Measurements from ENCODE around the gene CSF3.

The CSF3 gene

GRCh38 chr17:39994448-39994847 is 20.8 kb upstream of the CSF3 start:
- no peak overlapping the region for H3K27ac ChIP-seq
- peaks cover 92% of the 10 kb centered on the region for H3K36me3 ChIP-seq
- H3K9me3 ChIP-seq (ENCODE audit: severe bottlenecking), result no peaks in the 10 kb centered on the region
- DNase-seq, result no peak
- H3K27me3 ChIP-seq (ENCODE audit: insufficient read depth, low read depth, severe bottlenecking), result no peaks in the 10 kb centered on the region
- no peak for TF ChIP-seq CTCF (IDR thresholded peaks at IDR 0.05; ENCODE audit: low read depth, low read length)
- no peak overlapping the region for H3K4me3 ChIP-seq (ENCODE audit: low read depth, low read length)

- no peak overlapping the region for H3K27ac ChIP-seq
- H3K4me3 ChIP-seq (ENCODE audit: low read depth, low read length), result no peak overlapping the region
- H3K36me3 ChIP-seq, result peaks cover 82% of the 10 kb centered on the region
- DNase-seq, result no peak
- no peaks in the 10 kb centered on the region for H3K27me3 ChIP-seq (ENCODE audit: insufficient read depth, low read depth, severe bottlenecking)
- no peaks in the 10 kb centered on the region for H3K9me3 ChIP-seq (ENCODE audit: severe bottlenecking)
- TF ChIP-seq CTCF (IDR thresholded peaks at IDR 0.05; ENCODE audit: low read depth, low read length), result no peak
Observed at GRCh38 chr17:39995438-39995837, 19.8 kb upstream of the CSF3 start.

GRCh38 chr17:39996162-39996561 is 19.1 kb upstream of the CSF3 start:
- H3K27me3 ChIP-seq (ENCODE audit: insufficient read depth, low read depth, severe bottlenecking), result no peaks in the 10 kb centered on the region
- H3K9me3 ChIP-seq (ENCODE audit: severe bottlenecking), result no peaks in the 10 kb centered on the region
- no peak for DNase-seq
- peaks cover 75% of the 10 kb centered on the region for H3K36me3 ChIP-seq
- peak overlapping the region; percentile 2; the same call in 1 of the 2 replicates for H3K27ac ChIP-seq
- no peak overlapping the region for H3K4me3 ChIP-seq (ENCODE audit: low read depth, low read length)
- TF ChIP-seq CTCF (IDR thresholded peaks at IDR 0.05; ENCODE audit: low read depth, low read length), result no peak

- Histone ChIP-seq H3K27me3 (ENCODE audit: insufficient read depth, low read depth, severe bottlenecking) (no peaks in the 10 kb centered on the region), H3K27ac (peak overlapping the region; percentile 24; the same call in 1 of the 2 replicates), H3K9me3 (ENCODE audit: severe bottlenecking) (no peaks in the 10 kb centered on the region), H3K4me3 (ENCODE audit: low read depth, low read length) (no peak overlapping the region), H3K36me3 (peaks cover 69% of the 10 kb centered on the region)
- no peak for TF ChIP-seq CTCF (IDR thresholded peaks at IDR 0.05; ENCODE audit: low read depth, low read length)
- DNase-seq, result peak; percentile 60
Observed at GRCh38 chr17:39996800-39997199, 18.4 kb upstream of the CSF3 start.

- Histone ChIP-seq H3K4me3 (ENCODE audit: low read depth, low read length) (no peak overlapping the region), H3K36me3 (peaks cover 63% of the 10 kb centered on the region), H3K27ac (no peak overlapping the region), H3K27me3 (ENCODE audit: insufficient read depth, low read depth, severe bottlenecking) (no peaks in the 10 kb centered on the region), H3K9me3 (ENCODE audit: severe bottlenecking) (no peaks in the 10 kb centered on the region)
- no peak for TF ChIP-seq CTCF (IDR thresholded peaks at IDR 0.05; ENCODE audit: low read depth, low read length)
- no peak for DNase-seq
Observed at GRCh38 chr17:39997543-39997942, 17.7 kb upstream of the CSF3 start.

- DNase-seq, result no peak
- no peak overlapping the region for H3K27ac ChIP-seq
- TF ChIP-seq CTCF (IDR thresholded peaks at IDR 0.05; ENCODE audit: low read depth, low read length), result no peak
- no peak overlapping the region for H3K4me3 ChIP-seq (ENCODE audit: low read depth, low read length)
- H3K36me3 ChIP-seq, result peaks cover 47% of the 10 kb centered on the region
- no peaks in the 10 kb centered on the region for H3K9me3 ChIP-seq (ENCODE audit: severe bottlenecking)
- H3K27me3 ChIP-seq (ENCODE audit: insufficient read depth, low read depth, severe bottlenecking), result no peaks in the 10 kb centered on the region
Observed at GRCh38 chr17:39999067-39999466, 16.2 kb upstream of the CSF3 start.
